Epithelial cell of esophagus (primary cell): ENCODE results near the gene SARS1.

Experiments
- DNase-seq: peaks from one replicate; pipeline ENCODE4 v3.0.0; 2010; ENCODE audit warnings: low read depth
- H3K4me3 ChIP-seq: 2 replicates; pipeline ENCODE4 v1.5.1; 2011; ENCODE audit warnings: mild to moderate bottlenecking, low read length, control low read depth
- CTCF ChIP-seq: IDR thresholded peaks from 2 replicates; pipeline ENCODE4 v1.5.1; 2011; ENCODE audit warnings: low read depth, mild to moderate bottlenecking, low read length, control low read depth, inconsistent platforms; ENCODE audit not compliant: insufficient read depth; ENCODE audit errors: missing control alignments

Gene SARS1

GRCh38 chr1:109243221-109243620 is 29.5 kb downstream of the SARS1 start:
- H3K4me3 ChIP-seq, result no peak overlapping the region
- no peak for DNase-seq
- no peak for TF ChIP-seq CTCF

GRCh38 chr1:109243860-109244552 is 30.3 kb downstream of the SARS1 start:
- TF ChIP-seq CTCF, result no peak
- no peak for DNase-seq
- H3K4me3 ChIP-seq, result no peak overlapping the region

GRCh38 chr1:109246141-109246551 is 32.4 kb downstream of the SARS1 start:
- DNase-seq, result no peak
- TF ChIP-seq CTCF, result no peak
- no peak overlapping the region for H3K4me3 ChIP-seq

- H3K4me3 ChIP-seq, result no peak overlapping the region
- TF ChIP-seq CTCF, result no peak
- no peak for DNase-seq
Observed at GRCh38 chr1:109247401-109248365, 34.0 kb downstream of the SARS1 start.

GRCh38 chr1:109248444-109248796 is 34.7 kb downstream of the SARS1 start:
- DNase-seq, result no peak
- TF ChIP-seq CTCF, result no peak
- no peak overlapping the region for H3K4me3 ChIP-seq

- peak within 1 kb of the TSS; percentile 60 for H3K4me3 ChIP-seq
- no peak for TF ChIP-seq CTCF
- DNase-seq, result peak; percentile 80
Observed at GRCh38 chr1:109248797-109249629, 35.3 kb downstream of the SARS1 start, which contains the start of gene CELSR2. CELSR2 (plus strand) TSS chr1:109249539; CDS start chr1:109250080, 541 bp downstream.
